GM12878 (cell line): Measurements from ENCODE around the gene EWSR1. TPM values are rescaled to one million over a fixed set of nuclear protein-coding genes. Genes with fewer than 3 reads are reported as not detected.

ENCODE experiments used
- microRNA-seq: library from miRNA; unstranded; fragments of <30 nt; microRNA quantifications from one replicate; pipeline ENCODE4, GENCODE V29; 2018
- polyA plus RNA-seq, 11 experiments: library from polyadenylated mRNA; depleted of rRNA in 4 of 11; unstranded in 6 of 11; stranded (reverse) in 5 of 11; fragments of >200 nt; fragmentation: Nextera tagmentation in 4 of 11; fragmentation: Illumina TruSeq in 1 of 11; extraction: Ambion mirVana in 4 of 11; extraction: Trizol in 1 of 11; gene quantifications; 1 replicate in 1 of 11; 2 replicates in 10 of 11; pipeline versions ENCODE4 v1.2.1 to v1.2.3, GENCODE V29; 2011 to 2016; ENCODE audit warnings: inconsistent platforms in 2 of 11, missing spikeins in 2 of 11, low read depth in 1 of 11
- small RNA-seq: library from RNA; depleted of rRNA; stranded (forward); fragments of <200 nt; gene quantifications from one replicate; pipeline ENCODE3, GENCODE V24; 2014
- total RNA-seq, 4 experiments: library from RNA; depleted of rRNA in 3 of 4; stranded (reverse); fragments of >200 nt in 3 of 4; fragmentation: Illumina TruSeq in 1 of 4; extraction: Trizol in 1 of 4; gene quantifications; 2 replicates each; pipeline versions ENCODE4 v1.2.1 to v1.2.3, GENCODE V29; 2013 to 2021

Gene EWSR1
- total and polyA plus RNA-seq, 10 of the 15 experiments (the other 5 are each of a cell fraction or from before 2014, with no cell fraction given): 130 to 480 (median 356) TPM

Small RNA genes lying within 50 kb of the gene (microRNA-seq; reads per million reads assigned to microRNA genes)
- gene MIR3653: 11.3 reads per million, percentile 45 among the genes with 10 or more reads in this experiment

Small RNA genes lying within 50 kb of the gene (small RNA-seq; reads per million reads assigned to genes)
- gene MIR3653: not detected

Other genes with a start within 250 kb of the EWSR1 start
Only the 7 nearest of the 9 such genes appear.
- 0.17 and 0.27 TPM in 2 replicates for gene KREMEN1, start 195.2 kb upstream of the EWSR1 start, total RNA-seq (2014; rRNA removed)
- gene KREMEN1, start 195.2 kb upstream of the EWSR1 start, total RNA-seq (2014; rRNA removed; fragmentation: Illumina TruSeq; extraction: Trizol): 0.13 and 0.14 TPM in 2 replicates
- gene KREMEN1, start 195.2 kb upstream of the EWSR1 start, total RNA-seq (2021): 0.40 and 0.46 TPM in 2 replicates
- gene KREMEN1, start 195.2 kb upstream of the EWSR1 start, polyA plus RNA-seq (2011; rRNA removed): 1.8 and 2.5 TPM in 2 replicates
- gene KREMEN1, start 195.2 kb upstream of the EWSR1 start, polyA plus RNA-seq (2014; fragmentation: Illumina TruSeq; extraction: Trizol): 0.05 and 0.59 TPM in 2 replicates
- gene KREMEN1, start 195.2 kb upstream of the EWSR1 start, polyA plus RNA-seq (2014; fragmentation: Nextera tagmentation; extraction: Ambion mirVana): under 1 TPM; 0.10 to 0.11 TPM
- gene KREMEN1, start 195.2 kb upstream of the EWSR1 start, polyA plus RNA-seq (2014; rRNA removed): 0.37 and 0.74 TPM in 2 replicates
- under 1 TPM in 1 of 2 experiments, not detected in 1; 0.20 TPM for gene KREMEN1, start 195.2 kb upstream of the EWSR1 start, polyA plus RNA-seq (2016; fragmentation: Nextera tagmentation; extraction: Ambion mirVana)
- gene EMID1, start 62.4 kb upstream of the EWSR1 start, total RNA-seq (2014; rRNA removed): 12.0 and 19.4 TPM in 2 replicates
- 4.3 and 5.8 TPM in 2 replicates for gene EMID1, start 62.4 kb upstream of the EWSR1 start, total RNA-seq (2014; rRNA removed; fragmentation: Illumina TruSeq; extraction: Trizol)
- gene EMID1, start 62.4 kb upstream of the EWSR1 start, total RNA-seq (2021): 17.5 and 18.3 TPM in 2 replicates
- gene EMID1, start 62.4 kb upstream of the EWSR1 start, polyA plus RNA-seq (2011; rRNA removed): 29.3 and 60.3 TPM in 2 replicates
- gene EMID1, start 62.4 kb upstream of the EWSR1 start, polyA plus RNA-seq (2014; fragmentation: Illumina TruSeq; extraction: Trizol): 0.54 and 2.3 TPM in 2 replicates
- 1 to 10 TPM; 1.2 to 2.3 TPM for gene EMID1, start 62.4 kb upstream of the EWSR1 start, polyA plus RNA-seq (2014; fragmentation: Nextera tagmentation; extraction: Ambion mirVana)
- gene EMID1, start 62.4 kb upstream of the EWSR1 start, polyA plus RNA-seq (2014; rRNA removed): 20.7 and 23.8 TPM in 2 replicates
- gene EMID1, start 62.4 kb upstream of the EWSR1 start, polyA plus RNA-seq (2016; fragmentation: Nextera tagmentation; extraction: Ambion mirVana): 10 to 100 TPM in 1 of 2 experiments, 1 to 10 TPM in 1; 10.0 to 13.9 TPM
- gene RHBDD3, start 287 bp upstream of the EWSR1 start, total RNA-seq (2014; rRNA removed): 30.7 and 37.9 TPM in 2 replicates
- 10.0 and 11.9 TPM in 2 replicates for gene RHBDD3, start 287 bp upstream of the EWSR1 start, total RNA-seq (2014; rRNA removed; fragmentation: Illumina TruSeq; extraction: Trizol)
- 23.1 and 28.4 TPM in 2 replicates for gene RHBDD3, start 287 bp upstream of the EWSR1 start, total RNA-seq (2021)
- gene RHBDD3, start 287 bp upstream of the EWSR1 start, polyA plus RNA-seq (2011; rRNA removed): 3.8 and 8.6 TPM in 2 replicates
- 3.9 and 8.1 TPM in 2 replicates for gene RHBDD3, start 287 bp upstream of the EWSR1 start, polyA plus RNA-seq (2014; fragmentation: Illumina TruSeq; extraction: Trizol)
- gene RHBDD3, start 287 bp upstream of the EWSR1 start, polyA plus RNA-seq (2014; fragmentation: Nextera tagmentation; extraction: Ambion mirVana): 1 to 10 TPM in 1 of 2 experiments, under 1 TPM in 1; 0.27 to 1.2 TPM
- gene RHBDD3, start 287 bp upstream of the EWSR1 start, polyA plus RNA-seq (2014; rRNA removed): 37.6 and 41.2 TPM in 2 replicates
- gene RHBDD3, start 287 bp upstream of the EWSR1 start, polyA plus RNA-seq (2016; fragmentation: Nextera tagmentation; extraction: Ambion mirVana): 10 to 100 TPM; 36.9 to 38.7 TPM
- gene GAS2L1, start 38.4 kb downstream of the EWSR1 start, total RNA-seq (2014; rRNA removed): not detected in 2 replicates
- gene GAS2L1, start 38.4 kb downstream of the EWSR1 start, total RNA-seq (2014; rRNA removed; fragmentation: Illumina TruSeq; extraction: Trizol): not detected in 2 replicates
- 0.13 and 0.43 TPM in 2 replicates for gene GAS2L1, start 38.4 kb downstream of the EWSR1 start, total RNA-seq (2021)
- not detected in 2 replicates for gene GAS2L1, start 38.4 kb downstream of the EWSR1 start, polyA plus RNA-seq (2011; rRNA removed)
- not detected in 2 replicates for gene GAS2L1, start 38.4 kb downstream of the EWSR1 start, polyA plus RNA-seq (2014; fragmentation: Illumina TruSeq; extraction: Trizol)
- not detected for gene GAS2L1, start 38.4 kb downstream of the EWSR1 start, polyA plus RNA-seq (2014; fragmentation: Nextera tagmentation; extraction: Ambion mirVana)
- 0.03 and 0.06 TPM in 2 replicates for gene GAS2L1, start 38.4 kb downstream of the EWSR1 start, polyA plus RNA-seq (2014; rRNA removed)
- gene GAS2L1, start 38.4 kb downstream of the EWSR1 start, polyA plus RNA-seq (2016; fragmentation: Nextera tagmentation; extraction: Ambion mirVana): not detected
- 0.27 TPM in 1 of 2 replicates, not detected in the other for gene RASL10A, start 47.4 kb downstream of the EWSR1 start, total RNA-seq (2014; rRNA removed)
- gene RASL10A, start 47.4 kb downstream of the EWSR1 start, total RNA-seq (2014; rRNA removed; fragmentation: Illumina TruSeq; extraction: Trizol): not detected in 2 replicates
- 0.32 and 0.46 TPM in 2 replicates for gene RASL10A, start 47.4 kb downstream of the EWSR1 start, total RNA-seq (2021)
- 0.12 TPM in 1 of 2 replicates, not detected in the other for gene RASL10A, start 47.4 kb downstream of the EWSR1 start, polyA plus RNA-seq (2011; rRNA removed)
- not detected in 2 replicates for gene RASL10A, start 47.4 kb downstream of the EWSR1 start, polyA plus RNA-seq (2014; fragmentation: Illumina TruSeq; extraction: Trizol)
- gene RASL10A, start 47.4 kb downstream of the EWSR1 start, polyA plus RNA-seq (2014; fragmentation: Nextera tagmentation; extraction: Ambion mirVana): not detected
- not detected in 2 replicates for gene RASL10A, start 47.4 kb downstream of the EWSR1 start, polyA plus RNA-seq (2014; rRNA removed)
- under 1 TPM; 0.17 to 0.24 TPM for gene RASL10A, start 47.4 kb downstream of the EWSR1 start, polyA plus RNA-seq (2016; fragmentation: Nextera tagmentation; extraction: Ambion mirVana)
- 73.0 and 90.1 TPM in 2 replicates for gene AP1B1, start 120.3 kb downstream of the EWSR1 start, total RNA-seq (2014; rRNA removed)
- 30.0 and 36.1 TPM in 2 replicates for gene AP1B1, start 120.3 kb downstream of the EWSR1 start, total RNA-seq (2014; rRNA removed; fragmentation: Illumina TruSeq; extraction: Trizol)
- gene AP1B1, start 120.3 kb downstream of the EWSR1 start, total RNA-seq (2021): 87.6 and 91.5 TPM in 2 replicates
- 32.2 and 59.4 TPM in 2 replicates for gene AP1B1, start 120.3 kb downstream of the EWSR1 start, polyA plus RNA-seq (2011; rRNA removed)
- 21.4 and 56.1 TPM in 2 replicates for gene AP1B1, start 120.3 kb downstream of the EWSR1 start, polyA plus RNA-seq (2014; fragmentation: Illumina TruSeq; extraction: Trizol)
- gene AP1B1, start 120.3 kb downstream of the EWSR1 start, polyA plus RNA-seq (2014; fragmentation: Nextera tagmentation; extraction: Ambion mirVana): 1 to 10 TPM; 2.1 to 5.0 TPM
- 54.9 and 66.6 TPM in 2 replicates for gene AP1B1, start 120.3 kb downstream of the EWSR1 start, polyA plus RNA-seq (2014; rRNA removed)
- 10 to 100 TPM; 89.1 to 98.6 TPM for gene AP1B1, start 120.3 kb downstream of the EWSR1 start, polyA plus RNA-seq (2016; fragmentation: Nextera tagmentation; extraction: Ambion mirVana)
- not detected in 2 replicates for gene RFPL1, start 170.3 kb downstream of the EWSR1 start, total RNA-seq (2014; rRNA removed)
- gene RFPL1, start 170.3 kb downstream of the EWSR1 start, total RNA-seq (2014; rRNA removed; fragmentation: Illumina TruSeq; extraction: Trizol): not detected in 2 replicates
- not detected in 2 replicates for gene RFPL1, start 170.3 kb downstream of the EWSR1 start, total RNA-seq (2021)
- not detected in 2 replicates for gene RFPL1, start 170.3 kb downstream of the EWSR1 start, polyA plus RNA-seq (2011; rRNA removed)
- gene RFPL1, start 170.3 kb downstream of the EWSR1 start, polyA plus RNA-seq (2014; fragmentation: Illumina TruSeq; extraction: Trizol): not detected in 2 replicates
- gene RFPL1, start 170.3 kb downstream of the EWSR1 start, polyA plus RNA-seq (2014; fragmentation: Nextera tagmentation; extraction: Ambion mirVana): under 1 TPM in 1 of 2 experiments, not detected in 1; 0.13 TPM
- not detected in 2 replicates for gene RFPL1, start 170.3 kb downstream of the EWSR1 start, polyA plus RNA-seq (2014; rRNA removed)
- not detected for gene RFPL1, start 170.3 kb downstream of the EWSR1 start, polyA plus RNA-seq (2016; fragmentation: Nextera tagmentation; extraction: Ambion mirVana)